ENCODE results near the gene MUC4.

GRCh38 chr3:195788711-195789581, 22.8 kb downstream of the MUC4 start:
- no peak for TF ChIP-seq ZFX (IDR thresholded peaks at IDR 0.05)
- TF ChIP-seq, protein P1, sequence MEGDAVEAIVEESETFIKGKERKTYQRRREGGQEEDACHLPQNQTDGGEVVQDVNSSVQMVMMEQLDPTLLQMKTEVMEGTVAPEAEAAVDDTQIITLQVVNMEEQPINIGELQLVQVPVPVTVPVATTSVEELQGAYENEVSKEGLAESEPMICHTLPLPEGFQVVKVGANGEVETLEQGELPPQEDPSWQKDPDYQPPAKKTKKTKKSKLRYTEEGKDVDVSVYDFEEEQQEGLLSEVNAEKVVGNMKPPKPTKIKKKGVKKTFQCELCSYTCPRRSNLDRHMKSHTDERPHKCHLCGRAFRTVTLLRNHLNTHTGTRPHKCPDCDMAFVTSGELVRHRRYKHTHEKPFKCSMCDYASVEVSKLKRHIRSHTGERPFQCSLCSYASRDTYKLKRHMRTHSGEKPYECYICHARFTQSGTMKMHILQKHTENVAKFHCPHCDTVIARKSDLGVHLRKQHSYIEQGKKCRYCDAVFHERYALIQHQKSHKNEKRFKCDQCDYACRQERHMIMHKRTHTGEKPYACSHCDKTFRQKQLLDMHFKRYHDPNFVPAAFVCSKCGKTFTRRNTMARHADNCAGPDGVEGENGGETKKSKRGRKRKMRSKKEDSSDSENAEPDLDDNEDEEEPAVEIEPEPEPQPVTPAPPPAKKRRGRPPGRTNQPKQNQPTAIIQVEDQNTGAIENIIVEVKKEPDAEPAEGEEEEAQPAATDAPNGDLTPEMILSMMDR (conservative IDR thresholded peaks at IDR 0.05): no peak
